ENCODE data around the gene ARPP19.
"Not testable (repeated sequence)": the region's sequence is repeated elsewhere in the genome, so short reads cannot be mapped to it uniquely, and the experiment has no call there.

- not testable (repeated sequence) for TF ChIP-seq EZH2 (IDR thresholded peaks at IDR 0.05; ENCODE audit: low read depth, unreplicated experiment); CTCF (conservative IDR thresholded peaks at IDR 0.05; ENCODE audit: low read depth in 2 of 2); JUNB (IDR thresholded peaks at IDR 0.05; ENCODE audit: unreplicated experiment); POLR2AphosphoS5 (IDR thresholded peaks at IDR 0.05; ENCODE audit: low read depth); REST (IDR thresholded peaks at IDR 0.05; ENCODE audit: unreplicated experiment); EZH2phosphoT487 (IDR thresholded peaks at IDR 0.05; ENCODE audit: unreplicated experiment); STAT1 (IDR thresholded peaks at IDR 0.05; ENCODE audit: unreplicated experiment); ZNF331 (CRISPR knock-in tag; IDR thresholded peaks at IDR 0.05; ENCODE audit: low read depth); ZNF114 (CRISPR knock-in tag; IDR thresholded peaks at IDR 0.05); ETS1 (IDR thresholded peaks at IDR 0.05); NANOG (IDR thresholded peaks at IDR 0.05; ENCODE audit: borderline replicate concordance); CREB1 (CRISPR knock-in tag; IDR thresholded peaks at IDR 0.05; ENCODE audit: low read depth)
These were observed 3.1 kb downstream of the ARPP19 start for GRCh38 chr15:52565417-52566358.

Measured in GM23338 (cell line).